Left renal pelvis (tissue), 4 donors: ENCODE measurements around the gene OR4N2. TPM values are rescaled to one million over a fixed set of nuclear protein-coding genes. Genes with fewer than 3 reads are reported as not detected.
"Not testable (repeated sequence)": the region's sequence is repeated elsewhere in the genome, so short reads cannot be mapped to it uniquely, and the experiment has no call there.

Experiments used
- DNase-seq, 4 donors: peaks; one replicate each; pipeline ENCODE4 v3.0.0-alpha.2; 2013; ENCODE audit warnings: low read depth in 4 of 4, low spot score in 3 of 4
- polyA plus RNA-seq, 4 donors: library from polyadenylated mRNA; unstranded; fragments of 120-200 nt; gene quantifications; one replicate each; pipeline ENCODE4 v1.2.1, GENCODE V29; 2013; ENCODE audit not compliant: insufficient read length in 4 of 4

OR4N2 gene
- polyA plus RNA-seq, 4 donors = not detected

DNA sequence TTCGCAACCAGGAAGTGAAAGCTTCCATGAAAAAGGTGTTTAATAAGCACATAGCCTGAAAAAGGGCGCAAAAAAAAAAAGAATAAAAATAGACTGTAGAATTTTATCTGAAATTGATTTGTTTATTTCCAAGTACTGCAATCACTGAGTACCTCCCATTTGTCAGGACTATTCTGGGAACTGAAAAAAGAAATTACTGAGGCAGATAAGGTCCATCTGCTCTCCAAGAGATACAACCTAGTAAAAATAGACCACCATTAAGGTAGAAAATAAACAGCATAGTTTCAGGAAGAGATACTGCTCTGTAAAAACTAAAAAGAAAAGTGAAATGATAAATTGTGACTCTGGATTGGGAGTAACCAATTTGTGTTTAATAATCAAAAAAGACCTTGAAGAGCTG lies 24.7 kb downstream of the OR4N2 start:
- no peak for DNase-seq

DNA sequence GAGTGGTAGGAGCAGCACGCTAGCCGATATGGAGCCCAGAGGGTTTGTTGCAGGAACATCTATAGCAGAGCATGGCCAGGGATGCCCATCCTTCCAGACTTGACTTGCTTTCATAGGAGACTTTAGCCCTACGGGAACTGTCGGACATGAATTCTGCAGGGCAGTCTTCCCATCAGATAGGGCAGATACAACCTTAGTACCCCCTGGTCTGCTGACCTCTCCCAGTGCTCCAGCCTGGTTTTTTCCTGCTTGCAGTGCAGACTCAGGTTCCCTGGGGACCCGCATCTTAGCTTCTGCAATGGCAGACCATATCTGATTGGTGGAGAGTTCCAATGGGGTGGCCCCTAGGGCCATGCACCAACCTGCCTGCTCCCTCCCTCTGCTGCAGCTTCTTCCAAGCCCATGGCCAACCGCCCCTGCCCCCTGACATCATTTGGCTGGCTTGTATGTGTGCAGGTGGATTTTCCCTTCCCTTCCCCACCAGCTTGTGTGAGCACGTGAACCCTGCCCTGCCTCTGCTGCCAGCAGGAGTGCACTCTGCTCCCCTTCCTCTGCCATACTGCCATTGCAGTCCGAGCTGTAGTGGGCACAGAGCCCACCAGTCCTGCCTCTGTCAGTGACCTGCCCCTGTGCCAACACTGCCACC lies 30.8 kb downstream of the OR4N2 start:
- not testable (repeated sequence) for DNase-seq

DNA sequence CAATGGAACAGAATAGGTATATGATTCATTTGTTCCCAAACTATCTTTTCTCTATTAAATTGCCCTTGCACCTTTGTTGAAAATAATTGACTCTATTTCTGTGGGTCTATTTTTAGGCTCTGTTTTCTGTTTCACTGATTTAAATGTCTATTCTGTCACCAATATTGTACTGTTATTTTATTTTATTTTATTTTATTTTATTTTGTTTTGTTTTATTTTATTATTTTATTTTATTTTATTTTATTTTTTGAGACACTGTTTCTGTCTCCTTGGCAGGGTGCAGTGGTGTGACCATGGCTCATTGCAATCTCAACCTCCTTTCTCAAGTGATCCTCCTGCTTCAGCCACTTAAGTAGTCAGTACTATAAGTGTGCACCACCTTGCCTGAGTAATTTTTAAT lies 34.9 kb downstream of the OR4N2 start:
- no peak for DNase-seq

DNA sequence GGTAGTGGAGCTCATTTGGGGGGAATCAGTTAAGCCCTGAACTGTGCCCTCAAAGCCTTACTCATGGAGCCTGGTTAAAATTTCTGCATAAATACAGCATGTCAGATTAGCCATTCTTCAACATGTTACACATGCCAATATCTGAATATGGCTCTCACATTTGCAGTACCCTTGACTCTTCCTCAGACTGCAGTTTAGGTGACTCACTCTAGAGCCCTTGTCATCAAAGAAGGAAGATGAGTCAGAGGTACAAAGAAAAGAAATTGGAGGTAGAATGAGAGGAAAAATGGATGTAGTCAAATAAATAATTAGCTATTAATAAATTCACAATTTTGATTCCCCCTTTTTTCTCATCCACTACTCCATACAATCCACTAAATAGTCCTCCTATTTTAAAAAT lies 47.8 kb downstream of the OR4N2 start:
- DNase-seq = no peak

DNA sequence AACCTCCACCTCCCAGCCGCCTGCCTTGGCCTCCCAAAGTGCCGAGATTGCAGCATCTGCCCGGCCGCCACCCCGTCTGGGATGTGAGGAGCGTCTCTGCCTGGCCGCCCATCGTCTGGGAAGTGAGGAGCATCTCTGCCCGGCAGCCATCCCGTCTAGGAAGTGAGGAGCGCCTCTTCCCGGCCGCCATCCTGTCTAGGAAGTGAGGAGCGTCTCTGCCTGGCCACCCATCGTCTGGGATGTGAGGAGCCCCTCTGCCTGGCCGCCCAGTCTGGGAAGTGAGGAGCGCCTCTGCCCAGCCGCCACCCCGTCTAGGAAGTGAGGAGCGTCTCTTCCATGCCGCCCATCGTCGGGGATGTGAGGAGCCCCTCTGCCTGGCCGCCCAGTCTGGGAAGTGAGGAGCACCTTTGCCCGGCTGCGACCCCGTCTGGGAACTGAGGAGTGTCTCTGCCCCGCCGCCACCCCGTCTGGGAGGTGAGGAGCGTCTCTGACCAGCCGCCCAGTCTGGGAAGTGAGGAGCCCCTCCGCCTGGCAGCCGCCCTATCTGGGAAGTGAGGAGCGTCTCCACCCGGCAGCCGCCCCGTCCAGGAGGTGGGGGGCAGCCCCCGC lies 62.6 kb downstream of the OR4N2 start:
- DNase-seq = not testable (repeated sequence)

DNA sequence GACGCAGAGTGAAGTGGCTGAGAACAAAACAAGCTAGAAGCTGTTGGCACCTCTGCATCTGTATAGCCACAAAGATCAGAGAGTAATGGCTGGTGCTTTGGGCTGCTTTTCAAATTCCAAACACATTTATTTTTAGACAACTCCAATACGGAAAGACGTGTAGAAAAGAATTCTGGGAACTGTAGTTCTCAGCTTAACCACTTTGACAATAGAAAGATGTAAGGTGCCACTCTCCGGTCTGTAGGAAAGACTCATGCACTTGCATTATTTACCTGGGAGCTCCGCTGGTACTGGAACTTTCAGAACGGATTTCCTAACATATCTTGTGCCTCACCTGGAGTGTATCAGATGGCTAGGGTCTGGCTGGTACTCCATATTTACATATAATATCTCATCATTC lies 69.6 kb downstream of the OR4N2 start:
- DNase-seq = no peak

DNA sequence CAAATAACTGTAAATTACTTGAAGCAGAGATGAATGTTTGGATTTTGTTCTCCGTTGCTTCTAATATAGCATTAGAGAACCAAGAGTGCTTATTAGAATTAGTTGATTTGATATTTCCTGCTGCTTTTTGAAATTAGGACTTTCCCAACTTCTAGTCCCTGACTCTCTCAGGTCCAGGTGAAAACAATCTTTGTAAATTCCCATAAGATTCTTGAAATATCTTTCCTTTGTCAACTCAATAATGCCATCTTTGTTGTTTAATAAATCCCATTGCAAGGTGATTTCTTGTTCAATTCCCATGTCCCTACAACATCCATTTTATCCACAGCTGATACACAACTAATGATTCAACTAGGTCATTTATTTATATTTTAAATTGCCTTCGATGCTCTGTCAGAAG lies 71.3 kb downstream of the OR4N2 start, which contains the start of gene OR4K2:
OR4K2 (plus strand) TSS at position 301 of the 400 bp plus-strand sequence. CDS start 1,126 bp downstream, outside the sequence.
- DNase-seq = no peak

DNA sequence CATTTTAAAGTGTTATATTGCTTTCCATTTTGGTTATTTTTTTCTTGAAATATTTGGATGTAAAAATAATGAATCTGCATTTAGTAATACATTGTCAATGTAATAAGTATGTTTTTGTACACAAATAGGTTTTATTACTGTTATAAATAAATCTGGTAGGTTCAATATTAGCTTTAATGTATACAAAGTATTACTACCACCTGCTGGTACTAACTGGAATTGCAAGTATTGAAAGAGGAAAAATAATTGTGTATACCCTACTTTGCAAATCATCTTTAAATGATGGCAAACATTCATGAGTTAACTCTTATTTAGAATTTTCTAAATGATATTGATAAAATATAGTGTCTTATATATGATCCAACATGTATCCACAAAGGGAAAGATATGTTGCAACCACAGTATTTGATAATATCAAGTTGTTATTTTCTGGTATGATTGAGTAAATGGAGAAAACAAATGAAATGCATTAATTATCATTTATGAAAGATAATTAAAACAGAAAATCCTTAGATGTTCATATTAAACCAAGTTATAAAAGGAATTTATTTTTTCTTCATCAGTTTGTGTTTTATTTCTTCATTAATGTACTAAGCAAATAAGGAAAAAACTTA lies 74.6 kb downstream of the OR4N2 start:
- no peak for DNase-seq

Other genes with a start within 250 kb of the OR4N2 start
- not detected for gene OR11H2, start 89.9 kb upstream of the OR4N2 start, polyA plus RNA-seq
- not detected for gene OR4Q3, start 60.2 kb upstream of the OR4N2 start, polyA plus RNA-seq
- gene OR4M1, start 30.3 kb upstream of the OR4N2 start, polyA plus RNA-seq = not detected
- not detected for gene OR4K2, start 71.4 kb downstream of the OR4N2 start, polyA plus RNA-seq
- gene OR4K5, start 116.8 kb downstream of the OR4N2 start, polyA plus RNA-seq = not detected
- not detected for gene OR4K1, start 127.1 kb downstream of the OR4N2 start, polyA plus RNA-seq
- gene OR4K15, start 171.8 kb downstream of the OR4N2 start, polyA plus RNA-seq = not detected
- gene OR4Q2, start 198.4 kb downstream of the OR4N2 start, polyA plus RNA-seq = not detected
- gene OR4K14, start 215.5 kb downstream of the OR4N2 start, polyA plus RNA-seq = not detected
- gene OR4K13, start 232.3 kb downstream of the OR4N2 start, polyA plus RNA-seq = under 1 TPM in 1 of 4 donors, not detected in 3; 0.03 TPM